ENCODE results near the gene PAK5.

- TF ChIP-seq CTCF (IDR thresholded peaks at IDR 0.05 in 8 of 11, conservative IDR thresholded peaks at IDR 0.05 in 3 of 11), result no peak
- no peak for TF ChIP-seq POLR2A (IDR thresholded peaks at IDR 0.05)
- TF ChIP-seq POLR2AphosphoS5 (IDR thresholded peaks at IDR 0.05), result no peak
These were observed 323.7 kb downstream of the PAK5 start for GRCh38 chr20:9515214-9515585.

Data from spleen (tissue), 7 donors.